ENCODE results near the gene TMIGD3.

- TF ChIP-seq CTCF (IDR thresholded peaks at IDR 0.05; ENCODE audit: insufficient read depth, low read length, poor library complexity, severe bottlenecking): no peak
- TF ChIP-seq EZH2phosphoT487 (conservative IDR thresholded peaks at IDR 0.05; ENCODE audit: low read length): no peak
Measured at GRCh38 chr1:111538343-111539025, 35.1 kb upstream of the TMIGD3 start.
